ENCODE results near the gene SMAD7.

GRCh38 chr18:48959921-48960920 is 9.5 kb upstream of the SMAD7 start:
- no peak for TF ChIP-seq POLR2A (IDR thresholded peaks at IDR 0.05)
- no peak for TF ChIP-seq CTCF (IDR thresholded peaks at IDR 0.05)

Measured in lower leg skin (tissue), 3 donors.